GM18526 (cell line): ENCODE data around the gene EYA3.

Source experiments
- POLR2A ChIP-seq: IDR thresholded peaks from 3 replicates; pipeline ENCODE4 v1.6.1; 2011; ENCODE audit not compliant: insufficient read length; ENCODE audit errors: extremely low read depth

EYA3 gene

DNA sequence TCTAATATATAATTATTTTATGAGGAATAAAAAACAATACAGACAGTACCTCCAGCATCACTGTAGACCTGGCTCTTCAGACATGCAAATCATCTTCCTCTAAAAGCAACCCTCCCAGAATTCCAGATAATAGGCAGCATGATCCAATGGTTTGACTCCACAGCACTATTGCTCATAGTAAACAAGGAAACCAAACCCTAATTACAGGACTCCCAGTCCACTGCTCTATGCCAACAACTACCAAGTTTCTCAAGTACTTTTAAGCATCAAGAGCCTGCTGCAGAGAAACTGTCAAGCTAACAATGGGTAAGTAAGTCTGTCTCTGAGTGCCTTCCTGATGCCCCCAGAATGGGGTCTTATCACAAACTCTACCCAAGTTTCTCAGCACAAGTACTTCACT, 57.2 kb downstream of the EYA3 start:
- TF ChIP-seq POLR2A: no peak

- no peak for TF ChIP-seq POLR2A
Observed at GRCh38 chr1:28028873-28029654, 59.3 kb downstream of the EYA3 start.

- no peak for TF ChIP-seq POLR2A
Observed at GRCh38 chr1:28027660-28028059, 60.8 kb downstream of the EYA3 start.

- TF ChIP-seq POLR2A: no peak
Observed at GRCh38 chr1:28027238-28027637, 61.2 kb downstream of the EYA3 start.

- no peak for TF ChIP-seq POLR2A
Observed at GRCh38 chr1:28026329-28026728, 62.1 kb downstream of the EYA3 start.

DNA sequence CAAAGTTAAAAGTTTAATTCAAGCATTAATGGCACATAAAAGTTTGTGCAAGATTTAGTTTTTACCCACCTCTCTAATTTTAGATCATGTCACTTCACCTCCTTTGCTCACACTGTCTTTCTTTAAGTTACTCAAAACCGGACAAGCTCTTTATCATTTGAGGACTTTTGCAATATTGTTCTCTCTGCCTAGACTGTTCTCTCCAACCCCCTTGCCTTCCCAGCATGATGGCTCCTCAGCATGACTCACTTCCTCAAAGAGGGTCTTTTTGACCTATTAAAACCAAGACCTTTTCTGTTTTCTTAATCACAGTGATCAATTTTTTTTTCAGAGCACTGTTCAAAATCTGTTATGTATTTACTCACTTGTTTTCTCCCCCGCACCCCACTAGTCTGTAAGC, 67.3 kb downstream of the EYA3 start:
- TF ChIP-seq POLR2A: no peak

DNA sequence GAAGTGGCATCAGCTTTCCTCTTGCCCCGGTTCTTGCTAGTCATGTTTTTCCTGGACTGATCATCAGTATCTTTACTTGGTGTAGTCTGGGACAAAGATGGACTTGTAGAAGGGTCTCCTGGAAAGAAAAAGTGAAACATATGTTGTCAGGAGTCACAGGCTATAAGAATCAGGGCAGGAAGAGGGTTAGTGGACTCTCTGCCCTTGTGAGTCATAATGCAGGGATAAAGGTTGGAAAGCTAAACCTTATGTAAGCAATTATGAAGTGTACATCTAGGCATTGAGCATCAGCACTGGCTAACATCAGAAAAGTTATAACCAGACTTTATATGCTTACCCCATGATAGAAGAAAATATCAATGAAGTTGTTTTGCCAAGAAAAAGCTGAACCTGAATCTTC, 77.4 kb downstream of the EYA3 start:
- TF ChIP-seq POLR2A: no peak

DNA sequence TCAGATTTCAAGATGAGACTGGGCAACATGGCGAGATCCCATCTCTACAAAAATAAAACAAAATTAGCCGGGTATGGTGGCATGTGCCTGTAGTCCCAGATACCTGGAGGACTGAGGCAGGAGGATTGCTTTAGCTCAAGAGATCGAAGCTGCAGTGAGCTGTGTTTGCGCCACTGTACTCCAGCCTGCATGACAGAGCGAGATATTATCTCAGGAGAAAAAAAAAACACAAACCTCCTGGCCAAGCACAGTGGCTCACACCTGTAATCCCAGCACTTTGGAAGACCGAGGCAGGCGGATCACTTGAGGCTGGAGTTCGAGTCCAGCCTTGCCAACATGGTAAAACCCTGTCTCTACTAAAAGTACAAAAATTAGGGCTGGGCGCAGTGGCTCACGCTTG, 85.8 kb downstream of the EYA3 start:
- no peak for TF ChIP-seq POLR2A

DNA sequence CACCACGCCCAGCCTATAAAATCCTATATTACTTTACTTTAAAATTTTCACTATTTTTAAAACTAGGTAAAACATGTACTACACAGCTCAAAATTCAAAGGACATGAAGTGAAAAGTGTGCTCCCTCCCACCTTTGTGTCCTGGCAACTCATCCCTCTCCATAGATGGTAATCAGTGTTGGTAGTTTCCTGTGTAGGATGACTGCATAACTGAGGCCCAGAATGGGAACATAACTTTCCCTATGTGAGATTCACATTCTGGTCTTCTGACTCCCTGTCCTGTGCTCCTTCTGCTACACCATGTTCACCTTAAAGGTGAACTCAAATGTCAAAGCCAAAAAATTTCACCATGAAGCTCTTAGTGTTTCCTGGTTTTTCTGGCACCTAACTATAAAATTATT, 89.4 kb downstream of the EYA3 start:
- no peak for TF ChIP-seq POLR2A

GRCh38 chr1:27994060-27994459, 94.3 kb downstream of the EYA3 start:
- TF ChIP-seq POLR2A: no peak

DNA sequence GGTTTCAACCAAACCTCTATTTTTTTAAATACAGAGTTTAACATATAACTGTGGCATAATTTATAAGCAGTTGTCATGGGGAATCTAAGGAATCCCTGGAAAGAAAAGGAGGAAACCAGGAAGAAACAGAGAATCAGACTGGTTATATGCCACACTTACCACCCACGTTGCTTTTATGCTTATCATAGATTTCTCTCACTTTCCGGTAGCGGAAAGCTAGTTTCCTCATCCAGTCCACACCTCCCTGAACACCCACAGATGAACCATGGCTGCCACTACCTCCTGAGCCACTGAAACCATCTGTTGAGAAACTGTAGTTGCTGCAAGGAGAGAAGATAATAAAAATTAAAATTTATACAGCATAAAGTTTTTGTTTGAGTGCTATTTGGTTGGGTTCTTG, 95.2 kb downstream of the EYA3 start:
- no peak for TF ChIP-seq POLR2A

- no peak for TF ChIP-seq POLR2A
Observed at GRCh38 chr1:27992276-27992675, 96.1 kb downstream of the EYA3 start.

DNA sequence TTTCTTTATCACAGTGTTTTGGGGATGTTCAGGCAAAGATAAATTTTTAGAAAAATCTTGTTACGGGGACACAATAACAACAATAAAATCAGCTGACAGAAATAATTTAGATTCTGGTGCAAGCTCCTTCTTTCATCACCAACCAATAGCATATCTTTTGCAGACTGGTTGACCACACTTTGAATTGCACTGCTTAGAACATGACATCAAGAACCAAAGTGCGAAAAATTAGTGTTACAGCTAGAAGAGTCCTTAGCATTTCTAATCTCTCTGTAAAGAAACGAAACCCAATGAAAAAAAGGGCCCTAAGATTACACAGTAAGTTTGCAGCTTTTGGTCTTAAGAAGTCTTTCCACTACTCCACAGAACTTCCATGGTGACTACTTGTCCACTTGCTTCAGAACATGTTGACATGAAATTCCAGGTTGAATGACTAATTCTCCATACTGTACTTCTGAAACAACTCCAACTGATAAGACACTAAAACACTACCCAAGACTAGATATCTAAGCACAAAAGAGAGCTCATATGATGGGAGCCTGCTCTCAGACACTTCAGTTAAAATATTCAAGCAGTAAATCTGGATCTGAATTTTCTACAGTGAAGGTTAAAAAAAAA, 97.4 kb downstream of the EYA3 start:
- TF ChIP-seq POLR2A: no peak

GRCh38 chr1:27981145-27981544, 107.3 kb downstream of the EYA3 start:
- TF ChIP-seq POLR2A: no peak

DNA sequence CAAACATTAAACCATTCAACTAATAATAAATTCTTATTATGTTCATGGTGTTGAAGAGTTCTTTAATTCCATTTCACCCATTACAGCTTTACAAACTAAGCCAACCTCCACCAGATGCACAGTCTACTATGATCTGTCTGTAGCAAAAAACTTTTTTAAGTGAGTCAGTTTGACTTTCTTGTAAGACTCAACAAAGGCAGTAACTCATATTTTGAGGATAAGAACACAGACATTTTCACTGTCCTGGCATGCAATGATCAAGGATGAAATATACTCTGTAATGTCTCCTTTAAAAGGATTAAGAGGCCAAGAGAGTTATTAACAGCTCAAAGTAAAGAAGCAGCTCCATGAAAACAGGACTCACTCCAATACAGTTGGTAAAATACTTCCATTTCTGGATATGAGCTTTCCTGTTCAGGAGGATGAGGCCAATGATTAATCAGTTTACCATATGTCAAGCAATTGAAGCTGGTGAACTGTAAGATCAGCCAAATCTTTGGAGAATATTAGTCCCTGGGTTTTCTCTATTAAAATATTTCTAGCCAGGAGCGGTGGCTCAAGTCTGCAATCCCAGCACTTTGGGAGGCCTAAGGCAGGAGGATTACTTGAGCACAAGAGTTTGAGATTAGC, 108.1 kb downstream of the EYA3 start:
- TF ChIP-seq POLR2A: no peak

DNA sequence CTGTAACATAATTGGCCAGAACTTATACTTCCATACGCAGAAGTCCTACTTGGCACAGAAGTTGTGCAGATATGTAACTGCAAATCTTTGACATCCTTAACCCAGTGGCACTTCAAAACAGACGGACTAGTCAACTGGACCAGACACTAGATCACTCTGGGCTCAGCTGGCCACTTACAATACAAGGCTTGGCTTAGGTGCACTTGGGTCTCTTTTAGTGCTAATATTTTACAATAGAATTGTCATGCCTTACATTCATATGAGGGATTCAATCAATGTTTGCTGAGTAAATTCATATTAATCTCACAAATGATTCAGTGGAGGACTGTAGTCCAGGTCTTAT, 108.6 kb downstream of the EYA3 start:
- no peak for TF ChIP-seq POLR2A
